GM21515 (cell line): ENCODE data around the gene ANKMY1.

Experiments
- ATAC-seq: cut with Tn5 transposase; IDR thresholded peaks from one replicate; pipeline ENCODE4 v1.9.1; 2021; ENCODE audit not compliant: unreplicated experiment

Gene ANKMY1

DNA sequence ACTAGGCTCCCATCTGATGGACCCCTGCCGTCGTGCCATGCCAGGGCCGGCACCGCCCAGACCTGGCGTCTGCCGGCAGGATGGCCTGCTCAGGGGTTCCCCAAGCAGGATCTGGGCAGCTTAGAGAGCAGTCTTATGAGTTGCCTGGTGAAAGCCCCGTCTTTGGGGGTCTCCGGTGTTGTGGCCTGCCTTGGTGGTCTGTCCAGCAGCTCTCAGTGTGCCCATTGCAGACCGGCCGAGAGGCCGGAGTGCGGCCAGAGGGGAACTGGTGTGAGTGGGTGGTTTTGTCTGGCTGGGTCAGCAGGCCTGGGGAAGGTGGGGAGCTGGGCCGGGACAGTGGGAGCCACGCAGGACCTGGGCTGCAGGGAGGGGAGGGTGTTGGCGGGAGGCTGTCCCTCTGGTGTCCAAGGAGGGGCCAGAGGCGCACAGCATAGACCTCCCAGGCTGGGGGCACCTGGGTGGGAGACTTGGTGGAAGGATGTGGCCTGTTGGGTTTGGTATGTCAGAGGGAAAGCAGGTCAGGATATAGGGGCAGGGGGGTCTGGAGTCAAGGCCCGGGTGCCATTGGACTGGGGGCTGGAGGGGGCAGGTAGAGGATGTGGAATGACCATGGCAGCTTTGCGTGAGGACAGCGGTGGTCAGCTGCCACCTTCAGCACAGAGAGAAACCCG is 105.9 kb downstream of the ANKMY1 start:
- ATAC-seq: no peak

- no peak for ATAC-seq
These were observed 106.6 kb downstream of the ANKMY1 start for GRCh38 chr2:240451108-240451611.

DNA sequence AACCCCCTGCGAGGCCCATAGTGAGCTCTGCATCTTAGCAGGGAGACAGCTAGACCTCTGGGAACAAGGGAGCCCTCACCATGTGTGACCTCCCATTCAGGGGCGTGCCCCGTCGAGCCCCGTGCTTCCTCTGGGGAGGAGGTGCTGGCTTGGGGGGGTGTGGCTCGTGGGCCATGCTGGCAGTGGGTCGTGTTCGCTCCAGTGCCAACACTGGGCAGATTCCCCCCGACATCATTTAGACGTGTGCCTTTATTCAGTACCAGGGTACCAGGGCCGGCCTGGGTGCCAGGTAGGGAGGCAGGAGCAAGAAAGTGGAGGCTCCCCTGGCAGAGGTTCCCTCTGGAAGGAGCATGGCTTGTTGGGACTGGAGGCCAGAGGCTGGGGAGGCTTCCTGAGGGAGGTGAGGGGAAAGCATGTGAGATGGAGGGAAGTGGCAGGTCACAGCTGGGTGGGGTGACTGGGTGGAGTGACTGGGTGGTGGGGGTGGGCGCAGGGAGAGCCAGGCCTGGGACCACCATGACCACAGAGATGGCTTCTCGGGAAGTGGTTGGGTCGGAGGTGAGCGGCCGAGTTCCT is 107.2 kb downstream of the ANKMY1 start:
- ATAC-seq: no peak

DNA sequence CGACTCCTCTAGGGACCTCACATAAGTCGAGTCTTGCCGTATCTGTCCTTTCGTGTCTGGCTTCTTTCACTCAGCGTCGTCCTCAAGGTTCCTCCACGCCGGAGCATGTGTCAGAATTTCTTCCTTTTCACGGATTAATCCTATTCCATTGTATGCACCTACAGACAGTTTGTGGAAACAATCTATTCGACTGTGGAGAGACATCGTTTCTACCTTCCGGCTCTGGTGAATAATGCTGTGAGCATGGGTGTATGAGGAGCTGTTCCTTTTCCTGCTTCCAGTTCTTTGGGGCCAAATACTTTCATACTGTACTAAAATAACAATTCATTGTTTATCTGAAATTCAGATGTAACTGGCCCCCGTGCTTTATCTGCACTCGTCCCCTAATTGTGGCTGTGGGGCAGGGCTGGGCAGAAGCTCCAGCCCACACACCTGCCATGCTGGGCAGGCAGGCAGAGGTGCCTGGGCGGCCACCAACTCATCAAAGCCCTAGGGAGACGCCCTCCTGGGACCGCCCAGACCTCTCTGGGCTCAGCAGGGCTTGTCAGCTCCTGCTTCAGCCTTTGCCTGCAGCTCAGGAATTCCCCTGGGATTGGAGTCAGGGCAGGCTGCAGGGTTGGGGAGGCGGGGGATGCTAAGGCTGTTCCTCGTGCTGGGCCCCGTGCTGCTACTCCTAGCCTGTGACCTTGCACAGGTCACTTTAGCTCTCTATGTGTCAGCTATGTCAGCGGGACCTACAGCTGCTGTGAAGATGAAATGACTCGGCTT is 107.8 kb downstream of the ANKMY1 start:
- ATAC-seq: no peak

DNA sequence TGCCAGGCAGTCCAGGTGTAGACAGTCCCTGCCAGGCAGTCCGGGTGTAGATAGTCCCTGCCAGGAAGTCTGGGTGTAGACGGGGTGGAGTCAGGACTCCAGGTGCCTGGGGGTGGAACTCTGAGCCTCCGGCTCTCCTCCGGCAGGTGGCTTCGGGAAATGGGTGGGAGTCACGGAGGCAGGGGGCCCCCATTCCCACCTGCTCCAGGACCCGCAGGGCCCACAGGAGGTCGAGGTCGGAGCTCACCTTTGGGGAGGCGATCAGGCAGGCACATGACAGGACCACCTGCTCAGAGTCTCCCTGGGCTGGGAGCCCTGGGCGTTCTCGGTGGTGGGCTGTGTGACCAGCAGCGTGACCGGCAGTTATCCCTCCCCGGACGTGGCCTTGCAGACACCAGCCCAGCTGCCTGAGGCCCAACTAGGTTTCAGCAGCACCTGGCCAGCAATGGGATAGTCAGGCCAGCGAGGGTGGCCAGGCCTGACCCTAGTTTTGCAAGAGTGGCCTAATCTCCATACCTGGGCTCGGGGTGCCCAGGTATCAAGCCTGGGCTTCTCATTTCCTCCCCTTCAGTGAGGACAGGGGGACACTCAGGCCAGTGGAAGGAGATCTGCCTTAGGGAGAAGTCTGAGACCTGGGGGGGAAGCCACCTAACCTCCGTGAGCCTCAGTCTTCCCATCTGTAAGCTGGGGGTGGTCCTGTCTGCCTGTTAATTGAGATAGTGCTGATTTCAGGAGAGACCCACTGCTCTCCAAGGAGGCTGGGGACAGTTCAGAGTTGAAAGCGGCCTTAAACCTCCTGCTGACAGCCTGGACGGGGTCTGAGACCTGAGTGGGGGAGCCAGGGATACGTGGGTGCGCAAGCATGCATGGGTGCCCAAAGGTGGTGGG is 109.2 kb downstream of the ANKMY1 start:
- ATAC-seq: no peak

GRCh38 chr2:240447934-240448333 is 109.9 kb downstream of the ANKMY1 start:
- no peak for ATAC-seq

DNA sequence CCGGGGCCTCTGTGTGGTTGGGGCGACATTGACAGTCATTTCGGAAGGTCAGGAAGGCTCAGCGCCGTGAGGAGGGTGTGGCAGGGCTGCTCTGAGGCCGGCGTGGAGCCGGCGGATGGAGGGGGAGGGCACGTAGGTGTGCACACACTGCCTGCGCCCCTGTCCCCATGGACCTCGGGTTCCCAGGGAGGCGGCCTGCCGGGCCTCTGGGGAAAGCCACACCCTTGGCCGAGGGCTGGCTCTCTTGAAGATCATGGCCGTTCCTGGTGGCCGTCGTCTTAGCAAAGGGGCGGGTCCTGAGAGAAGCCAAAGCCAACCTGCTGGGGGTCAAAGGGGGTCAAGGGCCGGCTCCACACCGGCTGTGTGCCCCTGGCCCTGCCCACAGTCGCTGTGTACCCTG is 110.5 kb downstream of the ANKMY1 start:
- no peak for ATAC-seq

- ATAC-seq: no peak
These were observed 111.1 kb downstream of the ANKMY1 start for GRCh38 chr2:240446664-240447175.

GRCh38 chr2:240445961-240446663 is 111.7 kb downstream of the ANKMY1 start:
- ATAC-seq: no peak

GRCh38 chr2:240444464-240444863 is 113.3 kb downstream of the ANKMY1 start:
- ATAC-seq: no peak

DNA sequence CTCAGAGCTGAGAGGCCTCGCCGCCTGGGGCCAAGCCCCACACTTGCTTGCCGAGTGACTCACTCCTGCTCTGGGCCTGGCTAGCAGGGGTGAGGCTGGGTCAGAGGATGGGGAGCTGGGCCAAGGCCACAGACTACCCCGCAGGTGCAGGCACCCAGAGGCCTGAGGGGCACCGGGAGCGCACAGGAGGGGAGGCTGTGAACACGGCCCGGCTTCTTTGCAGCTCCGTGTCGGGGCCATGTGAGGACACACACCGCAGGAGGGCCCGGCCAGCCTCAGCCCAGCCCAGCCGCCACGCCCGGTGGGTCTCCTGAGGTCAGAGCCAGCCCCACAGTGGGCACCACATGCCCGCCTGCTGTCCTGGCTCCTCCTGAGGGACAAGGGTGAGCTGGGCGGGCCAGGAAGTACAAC is 113.9 kb downstream of the ANKMY1 start:
- no peak for ATAC-seq

DNA sequence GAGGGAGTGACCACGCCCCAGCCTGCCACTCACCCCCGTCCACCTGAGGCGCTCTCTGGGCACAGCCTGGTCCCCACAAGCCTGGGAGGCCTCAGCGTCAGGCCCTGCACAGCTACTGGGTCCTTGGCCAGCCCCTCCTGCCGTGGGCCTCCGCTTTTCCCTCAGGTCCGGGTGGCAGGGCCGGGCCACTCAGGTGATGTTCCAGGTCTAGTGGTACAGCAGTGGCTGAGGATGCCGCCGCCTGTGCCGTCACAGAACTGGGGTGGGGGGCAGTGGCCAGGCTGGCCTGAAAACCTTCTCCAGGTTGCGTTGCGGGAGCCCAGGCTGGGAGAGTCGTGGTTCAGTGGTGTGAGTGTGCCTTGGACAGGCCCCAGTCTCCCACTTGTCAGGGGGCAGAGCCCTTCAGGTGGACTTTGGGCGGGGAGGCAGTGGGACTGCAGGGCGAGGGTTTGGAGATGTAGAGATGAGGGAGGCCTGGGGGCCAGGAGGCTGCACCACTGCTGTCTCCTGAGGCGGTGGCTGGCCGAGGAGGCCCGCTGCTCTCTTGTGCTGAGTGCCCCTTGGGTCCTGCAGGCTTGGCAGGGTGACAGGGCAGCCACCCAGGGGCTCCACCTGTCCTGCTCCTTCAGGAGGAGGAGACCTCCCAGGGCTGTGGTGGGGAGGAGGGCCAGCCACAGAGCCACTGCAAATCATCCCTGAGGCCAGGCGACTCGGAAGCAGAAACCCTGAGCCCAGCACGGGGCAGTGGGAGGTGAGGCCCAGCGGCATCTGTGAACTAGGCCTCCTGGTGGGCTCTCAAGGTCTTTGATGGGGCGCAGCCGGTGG is 114.7 kb downstream of the ANKMY1 start:
- no peak for ATAC-seq

DNA sequence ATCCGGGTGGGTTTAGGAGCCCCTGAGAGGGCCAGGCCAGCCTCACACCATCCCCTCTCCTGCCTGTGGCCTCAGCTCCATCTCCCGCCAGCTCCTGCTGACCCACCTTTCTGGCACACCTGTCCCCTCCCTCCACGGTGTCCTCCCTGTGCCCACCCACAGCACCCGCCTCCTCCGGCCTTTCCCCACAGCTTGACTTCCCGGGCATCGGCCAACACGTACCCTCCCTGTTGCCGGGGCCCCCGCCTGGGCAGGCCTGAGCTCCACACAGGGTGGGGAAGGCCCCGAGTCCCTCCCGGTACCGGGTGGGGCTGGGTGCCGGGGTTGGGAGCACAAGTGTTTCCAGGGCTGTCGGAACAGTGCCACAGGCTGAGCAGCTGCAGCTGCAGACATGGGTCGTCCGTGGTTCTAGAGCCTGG is 115.8 kb downstream of the ANKMY1 start:
- ATAC-seq: no peak

DNA sequence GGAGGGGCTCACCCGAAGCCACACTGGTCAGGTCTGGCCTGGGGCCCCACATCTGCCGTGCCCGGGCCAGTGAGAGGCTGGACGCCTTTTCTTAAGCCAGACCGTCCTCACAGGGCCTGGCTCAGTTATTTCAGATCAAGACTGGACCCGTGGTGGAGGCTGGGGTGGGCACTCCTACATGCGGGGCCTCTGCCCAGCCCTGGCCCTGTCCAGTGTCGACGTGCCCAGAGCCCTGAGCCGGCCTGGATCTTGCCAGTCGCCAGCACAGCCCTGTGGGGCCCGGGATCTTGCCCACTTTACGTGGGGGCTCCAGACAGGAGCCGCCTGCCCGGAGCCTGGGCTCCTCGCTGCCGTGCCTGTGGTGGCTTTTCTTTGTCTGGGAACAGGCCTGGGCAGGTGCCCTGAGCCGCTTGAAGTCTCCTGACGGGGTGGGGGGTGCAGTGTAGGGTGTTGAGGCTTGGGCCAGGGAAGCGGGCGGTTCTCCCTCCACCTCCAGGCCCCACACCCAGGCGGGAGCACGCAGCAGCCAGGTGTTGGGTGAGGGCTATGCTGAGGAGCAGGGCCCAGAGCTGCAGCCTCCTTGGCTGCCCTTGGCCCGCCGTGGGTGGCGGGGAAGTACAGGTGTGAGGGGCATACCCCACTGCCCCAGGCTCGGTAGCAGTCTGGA is 116.3 kb downstream of the ANKMY1 start:
- ATAC-seq: no peak

DNA sequence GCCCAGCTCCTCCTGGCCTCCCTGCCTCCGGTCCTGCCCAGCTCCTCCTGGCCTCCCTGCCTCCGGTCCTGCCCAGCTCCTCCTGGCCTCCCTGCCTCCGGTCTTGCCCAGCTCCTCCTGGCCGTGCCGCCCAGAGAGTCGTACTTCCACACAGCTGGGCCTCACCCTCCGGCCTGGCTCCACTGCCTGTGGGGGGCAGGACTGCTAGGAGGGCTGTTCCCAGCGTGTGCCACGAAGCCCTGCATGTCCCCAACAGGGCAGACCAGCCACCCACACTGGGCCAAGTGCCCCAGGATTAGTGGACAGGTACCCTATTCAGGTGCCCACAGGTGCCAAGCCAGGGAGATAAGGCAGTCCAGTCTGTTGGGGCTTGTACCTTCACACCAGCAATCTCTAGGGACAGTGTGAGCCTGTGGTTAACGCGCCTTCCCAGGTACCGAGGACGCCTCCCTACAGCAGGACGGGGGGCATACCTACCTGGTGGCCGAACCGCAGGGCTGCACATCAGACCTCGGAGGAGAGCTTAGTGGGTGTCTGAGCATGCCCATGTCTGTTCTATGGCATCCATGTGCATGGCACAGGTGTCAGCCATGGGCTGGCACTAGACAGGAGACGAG is 117.0 kb downstream of the ANKMY1 start:
- no peak for ATAC-seq

GRCh38 chr2:240440251-240440650 is 117.5 kb downstream of the ANKMY1 start:
- ATAC-seq: no peak

DNA sequence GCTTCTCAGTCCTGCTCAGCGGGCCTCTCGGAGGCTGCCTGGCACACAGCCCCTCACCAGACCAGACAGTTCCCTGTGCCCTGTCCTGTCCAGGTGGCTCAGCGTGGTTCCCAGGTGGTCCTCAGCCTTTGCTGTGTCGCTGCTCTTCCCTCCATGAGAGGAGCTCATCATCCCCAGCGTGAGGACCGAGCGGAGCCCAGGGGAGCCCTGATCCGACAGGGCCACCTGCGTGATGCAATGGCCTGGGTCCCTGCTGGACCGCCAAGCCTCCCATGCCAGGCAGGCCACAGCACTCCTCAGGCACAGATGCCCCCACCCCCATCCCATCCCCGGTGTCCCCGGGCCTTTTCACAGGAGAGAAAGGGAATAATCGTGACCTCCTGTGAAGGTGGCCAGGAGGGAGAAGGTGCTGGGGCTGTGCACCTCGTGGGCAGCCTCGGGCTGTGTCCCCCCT is 118.1 kb downstream of the ANKMY1 start:
- no peak for ATAC-seq
